ENCODE results near the gene KNDC1.
"Not testable (repeated sequence)": the region's sequence is repeated elsewhere in the genome, so short reads cannot be mapped to it uniquely, and the experiment has no call there.

Gene KNDC1

GRCh38 chr10:133161486-133162109, 1.6 kb downstream of the KNDC1 start:
- no peak for DNase-seq (ENCODE audit: low read depth in 2 of 2)

- DNase-seq (ENCODE audit: low read depth in 2 of 2) = no peak
Observed at GRCh38 chr10:133162178-133162909, 2.3 kb downstream of the KNDC1 start.

- no peak for DNase-seq (ENCODE audit: low read depth in 2 of 2)
Observed at GRCh38 chr10:133162910-133163856, 3.2 kb downstream of the KNDC1 start.

GRCh38 chr10:133163889-133164815, 4.1 kb downstream of the KNDC1 start:
- DNase-seq (ENCODE audit: low read depth in 2 of 2) = no peak

GRCh38 chr10:133164816-133165555, 5.0 kb downstream of the KNDC1 start:
- no peak for DNase-seq (ENCODE audit: low read depth in 2 of 2)

- no peak for DNase-seq (ENCODE audit: low read depth in 2 of 2)
Observed at GRCh38 chr10:133165556-133166503, 5.8 kb downstream of the KNDC1 start.

GRCh38 chr10:133166504-133166827, 6.4 kb downstream of the KNDC1 start:
- no peak for DNase-seq (ENCODE audit: low read depth in 2 of 2)

- DNase-seq (ENCODE audit: low read depth in 2 of 2) = no peak
Observed at GRCh38 chr10:133166828-133167692, 7.0 kb downstream of the KNDC1 start.

GRCh38 chr10:133167693-133168616, 7.9 kb downstream of the KNDC1 start:
- DNase-seq (ENCODE audit: low read depth in 2 of 2) = no peak

- no peak for DNase-seq (ENCODE audit: low read depth in 2 of 2)
Observed at GRCh38 chr10:133168617-133169031, 8.6 kb downstream of the KNDC1 start.

GRCh38 chr10:133169173-133169947, 9.3 kb downstream of the KNDC1 start:
- no peak for DNase-seq (ENCODE audit: low read depth in 2 of 2)

- no peak for DNase-seq (ENCODE audit: low read depth in 2 of 2)
Observed at GRCh38 chr10:133170092-133170491, 10.1 kb downstream of the KNDC1 start.

GRCh38 chr10:133173860-133174640, 14.0 kb downstream of the KNDC1 start:
- no peak for DNase-seq (ENCODE audit: low read depth in 2 of 2)

GRCh38 chr10:133174689-133175263, 14.8 kb downstream of the KNDC1 start:
- DNase-seq (ENCODE audit: low read depth in 2 of 2) = no peak

- not testable (repeated sequence) for DNase-seq (ENCODE audit: low read depth in 2 of 2)
Observed at GRCh38 chr10:133175624-133176023, 15.6 kb downstream of the KNDC1 start.

Measured in fibroblast of skin of left biceps (primary cell).